Neural progenitor cell (in vitro differentiated cells): ENCODE results near the gene HMCN1.

Experiments
- EZH2 ChIP-seq: fragments of 200-600 bp; sonication (generic); IDR thresholded peaks from 2 replicates; pipeline ENCODE4 v1.6.1; 2017; ENCODE audit warnings: antibody characterized with exemption, mild to moderate bottlenecking, moderate library complexity
- EZH2phosphoT487 ChIP-seq: fragments of 200-600 bp; sonication (generic); IDR thresholded peaks from 2 replicates; pipeline ENCODE4 v1.6.1; 2017; ENCODE audit warnings: antibody characterized with exemption
- TF ChIP-seq, protein P1 (sequence below): fragments of 200-600 bp; sonication (generic); IDR thresholded peaks from 2 replicates; pipeline ENCODE4 v1.5.1; 2017; ENCODE audit warnings: antibody characterized with exemption, mild to moderate bottlenecking

DNA sequence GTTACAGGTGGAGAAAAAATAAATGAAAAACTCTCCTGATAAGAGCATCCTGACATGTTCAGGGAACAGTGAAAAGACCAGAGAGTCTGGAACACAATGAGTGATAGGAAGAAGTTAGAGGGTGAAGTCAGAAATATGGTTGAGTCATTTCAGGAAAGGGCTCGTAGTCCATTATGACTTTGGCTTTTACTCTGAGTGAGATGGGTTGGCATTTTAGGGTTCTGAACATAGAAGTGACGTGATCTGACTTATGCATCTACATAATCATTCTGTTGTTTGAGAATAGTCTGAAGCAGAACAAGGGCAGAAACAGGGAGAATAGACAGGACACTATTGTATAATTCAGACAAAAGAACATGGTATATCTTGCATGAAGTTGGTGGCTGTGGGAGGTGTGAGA is 5.8 kb downstream of the HMCN1 start:
- TF ChIP-seq, protein P1, sequence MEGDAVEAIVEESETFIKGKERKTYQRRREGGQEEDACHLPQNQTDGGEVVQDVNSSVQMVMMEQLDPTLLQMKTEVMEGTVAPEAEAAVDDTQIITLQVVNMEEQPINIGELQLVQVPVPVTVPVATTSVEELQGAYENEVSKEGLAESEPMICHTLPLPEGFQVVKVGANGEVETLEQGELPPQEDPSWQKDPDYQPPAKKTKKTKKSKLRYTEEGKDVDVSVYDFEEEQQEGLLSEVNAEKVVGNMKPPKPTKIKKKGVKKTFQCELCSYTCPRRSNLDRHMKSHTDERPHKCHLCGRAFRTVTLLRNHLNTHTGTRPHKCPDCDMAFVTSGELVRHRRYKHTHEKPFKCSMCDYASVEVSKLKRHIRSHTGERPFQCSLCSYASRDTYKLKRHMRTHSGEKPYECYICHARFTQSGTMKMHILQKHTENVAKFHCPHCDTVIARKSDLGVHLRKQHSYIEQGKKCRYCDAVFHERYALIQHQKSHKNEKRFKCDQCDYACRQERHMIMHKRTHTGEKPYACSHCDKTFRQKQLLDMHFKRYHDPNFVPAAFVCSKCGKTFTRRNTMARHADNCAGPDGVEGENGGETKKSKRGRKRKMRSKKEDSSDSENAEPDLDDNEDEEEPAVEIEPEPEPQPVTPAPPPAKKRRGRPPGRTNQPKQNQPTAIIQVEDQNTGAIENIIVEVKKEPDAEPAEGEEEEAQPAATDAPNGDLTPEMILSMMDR = no peak
- TF ChIP-seq EZH2 (no peak), EZH2phosphoT487 (no peak)
